Gastroesophageal sphincter (tissue), 3 donors: ENCODE measurements around the gene RNF4.

Experiments used
- CTCF ChIP-seq, 4 experiments: fragments of 200-600 bp in 2 of 4; fragments of 450-650 bp in 2 of 4; sonication (generic) in 1 of 4; IDR thresholded peaks; one replicate each; pipeline ENCODE4 v1.5.1; 2017 to 2019; ENCODE audit warnings: antibody characterized with exemption in 4 of 4, mild to moderate bottlenecking in 2 of 4, moderate library complexity in 2 of 4
- EP300 ChIP-seq: sonication (generic); formaldehyde crosslinking; IDR thresholded peaks from one replicate; pipeline ENCODE4 v1.6.1; 2017; ENCODE audit warnings: antibody characterized with exemption, mild to moderate bottlenecking
- POLR2A ChIP-seq, 2 donors: fragments of 450-650 bp; IDR thresholded peaks; one replicate each; pipeline ENCODE4 v1.6.1; 2017; ENCODE audit warnings: antibody characterized with exemption in 2 of 2, mild to moderate bottlenecking in 2 of 2, moderate library complexity in 1 of 2
- POLR2AphosphoS5 ChIP-seq: sonication (generic); formaldehyde crosslinking; IDR thresholded peaks from one replicate; pipeline ENCODE4 v1.6.1; 2017; ENCODE audit warnings: antibody characterized with exemption

GRCh38 chr4:2507855-2508254 lies 38.9 kb downstream of the RNF4 start:
- TF ChIP-seq POLR2AphosphoS5 (no peak), POLR2A (IDR thresholded peaks at IDR 0.05) (no peak), CTCF (IDR thresholded peaks at IDR 0.05) (no peak), EP300 (no peak)
